ENCODE measurements around the gene L3MBTL1. TPM values are rescaled to one million over a fixed set of nuclear protein-coding genes. Genes with fewer than 3 reads are reported as not detected.
A peak's percentile ranks its signal among the peaks of the same experiment; 100 is the strongest.

The L3MBTL1 gene
- total and polyA plus RNA-seq, 4 experiments from 2014 or later, result 1.3 to 22.5 (median 9.9) TPM

DNA sequence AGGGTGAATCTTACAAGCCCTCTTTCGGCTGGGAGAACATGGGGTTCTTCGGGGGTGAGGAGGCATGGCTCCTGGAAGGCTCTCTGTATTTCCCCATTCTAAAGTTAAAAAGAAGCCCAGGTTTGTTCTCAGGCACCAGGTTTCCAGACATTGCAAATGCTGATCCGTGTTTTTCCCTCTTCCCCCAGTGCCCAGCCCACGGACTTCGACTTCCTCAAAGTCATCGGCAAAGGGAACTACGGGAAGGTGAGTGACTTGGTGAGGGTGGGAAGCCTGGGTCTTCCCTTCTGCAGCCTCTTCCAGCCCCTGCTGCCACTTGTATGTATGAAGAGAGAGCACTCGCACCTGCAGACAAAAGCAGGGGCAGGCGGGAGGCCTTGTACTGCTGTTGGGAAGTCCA, 60.0 kb downstream of the L3MBTL1 start:
- Mint-ChIP-seq H3K9me3 (no peaks in the 10 kb centered on the region), H3K4me3 (no peak overlapping the region), H3K36me3 (no peaks in the 10 kb centered on the region), H3K27me3 (no peaks in the 10 kb centered on the region), H3K27ac (peak overlapping the region in 1 of 7 donors; percentile 46), H3K4me1 (no peaks in the 10 kb centered on the region)
- intact Hi-C loops (cut with micrococcal nuclease), result no loop called here
- ChIA-PET CTCF (ENCODE audit: partially characterized antibody) (no interaction called here), POLR2A (ENCODE audit: partially characterized antibody) (no interaction called here)
- Histone ChIP-seq H3K4me1 (ENCODE audit: insufficient read depth, low read length) (no peaks in the 10 kb centered on the region), H3K9me3 (ENCODE audit: control insufficient read depth in 1 of 2, low read length in 2 of 2) (no peaks in the 10 kb centered on the region), H3K36me3 (ENCODE audit: insufficient read depth, low read length) (no peaks in the 10 kb centered on the region), H3K4me3 (ENCODE audit: low read length in 2 of 2) (no peak overlapping the region), H3K27ac (ENCODE audit: low read depth, low read length) (no peak overlapping the region), H3K27me3 (ENCODE audit: insufficient read depth, low read length) (no peaks in the 10 kb centered on the region)
- no peak for DNase-seq

DNA sequence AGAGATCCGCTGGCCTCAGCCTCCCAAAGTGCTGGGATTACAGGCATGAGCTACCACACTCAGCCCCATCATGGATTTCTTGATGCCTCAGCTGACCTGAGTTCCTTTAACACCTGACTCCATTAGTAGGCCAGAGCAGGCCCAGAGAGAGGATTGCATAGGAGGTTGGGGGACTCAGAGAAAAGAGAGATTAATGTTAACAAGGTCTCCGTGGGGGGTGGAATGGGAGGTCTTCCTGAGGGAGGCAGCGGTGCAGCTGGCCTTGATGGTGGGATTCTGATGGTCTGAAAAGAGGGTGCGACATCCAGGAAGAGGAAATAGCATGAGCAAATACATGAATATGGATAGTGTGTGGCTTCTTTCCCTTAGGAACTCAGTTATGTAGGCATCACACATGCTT, 61.2 kb downstream of the L3MBTL1 start:
- no peak overlapping the region for H3K27ac ChIP-seq (ENCODE audit: low read depth, low read length)
- no peak overlapping the region for H3K4me3 Mint-ChIP-seq

DNA sequence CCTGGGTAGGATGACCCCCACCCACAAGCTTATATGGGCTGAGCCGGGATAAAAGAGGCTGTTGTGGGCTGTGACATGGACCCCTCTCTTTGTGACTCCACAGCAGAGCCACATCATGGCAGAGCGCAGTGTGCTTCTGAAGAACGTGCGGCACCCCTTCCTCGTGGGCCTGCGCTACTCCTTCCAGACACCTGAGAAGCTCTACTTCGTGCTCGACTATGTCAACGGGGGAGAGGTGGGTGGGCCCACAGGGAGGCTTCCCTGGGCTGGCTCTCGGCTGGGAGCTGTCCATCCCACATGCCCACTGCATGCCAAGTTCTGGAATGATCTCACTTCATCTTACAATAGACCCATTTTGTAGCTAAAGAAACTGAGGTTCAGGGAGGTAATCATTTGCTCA, 61.8 kb downstream of the L3MBTL1 start:
- H3K4me1 Mint-ChIP-seq, result no peaks in the 10 kb centered on the region
- CTCF ChIA-PET (ENCODE audit: partially characterized antibody), result no interaction called here
- H3K36me3 Mint-ChIP-seq, result no peaks in the 10 kb centered on the region
- Histone ChIP-seq H3K4me1 (ENCODE audit: insufficient read depth, low read length) (no peaks in the 10 kb centered on the region), H3K36me3 (ENCODE audit: insufficient read depth, low read length) (no peaks in the 10 kb centered on the region), H3K9me3 (ENCODE audit: control insufficient read depth in 1 of 2, low read length in 2 of 2) (no peaks in the 10 kb centered on the region), H3K27ac (ENCODE audit: low read depth, low read length) (no peak overlapping the region), H3K27me3 (ENCODE audit: insufficient read depth, low read length) (no peaks in the 10 kb centered on the region), H3K4me3 (ENCODE audit: low read length in 2 of 2) (no peak overlapping the region)
- no peak for DNase-seq
- no peak overlapping the region for H3K27ac Mint-ChIP-seq
- H3K9me3 Mint-ChIP-seq, result no peaks in the 10 kb centered on the region
- no peak overlapping the region for H3K4me3 Mint-ChIP-seq
- intact Hi-C loops (cut with micrococcal nuclease), result no loop called here
- H3K27me3 Mint-ChIP-seq, result no peaks in the 10 kb centered on the region
- POLR2A ChIA-PET (ENCODE audit: partially characterized antibody), result no interaction called here

More for the DNA sequence above, 61.2 kb downstream of the L3MBTL1 start:
- Histone ChIP-seq H3K9me3 (ENCODE audit: control insufficient read depth in 1 of 2, low read length in 2 of 2) (no peaks in the 10 kb centered on the region), H3K27me3 (ENCODE audit: insufficient read depth, low read length) (no peaks in the 10 kb centered on the region), H3K36me3 (ENCODE audit: insufficient read depth, low read length) (no peaks in the 10 kb centered on the region), H3K4me3 (ENCODE audit: low read length in 2 of 2) (no peak overlapping the region), H3K4me1 (ENCODE audit: insufficient read depth, low read length) (no peaks in the 10 kb centered on the region)
- ChIA-PET POLR2A (ENCODE audit: partially characterized antibody) (no interaction called here), CTCF (ENCODE audit: partially characterized antibody) (no interaction called here)
- Mint-ChIP-seq H3K36me3 (no peaks in the 10 kb centered on the region), H3K9me3 (no peaks in the 10 kb centered on the region), H3K27me3 (no peaks in the 10 kb centered on the region), H3K4me1 (no peaks in the 10 kb centered on the region), H3K27ac (no peak overlapping the region)
- intact Hi-C loops (cut with micrococcal nuclease), result no loop called here
- no peak for DNase-seq

DNA sequence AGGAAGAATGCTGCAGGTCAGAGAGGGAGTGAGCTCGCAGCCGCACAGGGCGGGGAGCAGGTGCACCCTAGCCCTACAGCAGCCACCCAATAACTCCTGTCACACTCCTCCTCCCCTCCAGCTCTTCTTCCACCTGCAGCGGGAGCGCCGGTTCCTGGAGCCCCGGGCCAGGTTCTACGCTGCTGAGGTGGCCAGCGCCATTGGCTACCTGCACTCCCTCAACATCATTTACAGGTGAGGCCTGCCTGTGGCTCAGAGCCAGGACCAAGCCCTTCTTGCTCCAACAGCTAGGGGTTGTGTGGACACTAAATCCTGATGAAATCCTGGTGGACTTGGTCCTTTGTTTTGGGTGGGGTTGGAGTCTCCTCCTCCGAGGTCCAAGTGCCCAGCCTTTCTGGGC, 63.0 kb downstream of the L3MBTL1 start:
- H3K9me3 ChIP-seq (ENCODE audit: control insufficient read depth in 1 of 2, low read length in 2 of 2), result no peaks in the 10 kb centered on the region
- no peaks in the 10 kb centered on the region for H3K4me1 Mint-ChIP-seq
- H3K4me1 ChIP-seq (ENCODE audit: insufficient read depth, low read length), result no peaks in the 10 kb centered on the region
- H3K4me3 Mint-ChIP-seq, result no peak overlapping the region
- H3K27me3 ChIP-seq (ENCODE audit: insufficient read depth, low read length), result no peaks in the 10 kb centered on the region
- ChIA-PET POLR2A (ENCODE audit: partially characterized antibody) (no interaction called here), CTCF (ENCODE audit: partially characterized antibody) (no interaction called here)
- H3K27ac Mint-ChIP-seq, result no peak overlapping the region
- intact Hi-C loops (cut with micrococcal nuclease), result no loop called here
- no peaks in the 10 kb centered on the region for H3K36me3 ChIP-seq (ENCODE audit: insufficient read depth, low read length)
- H3K4me3 ChIP-seq (ENCODE audit: low read length in 2 of 2), result no peak overlapping the region
- no peak for DNase-seq
- no peak overlapping the region for H3K27ac ChIP-seq (ENCODE audit: low read depth, low read length)
- no peaks in the 10 kb centered on the region for H3K9me3 Mint-ChIP-seq
- H3K36me3 Mint-ChIP-seq, result no peaks in the 10 kb centered on the region
- no peaks in the 10 kb centered on the region for H3K27me3 Mint-ChIP-seq

DNA sequence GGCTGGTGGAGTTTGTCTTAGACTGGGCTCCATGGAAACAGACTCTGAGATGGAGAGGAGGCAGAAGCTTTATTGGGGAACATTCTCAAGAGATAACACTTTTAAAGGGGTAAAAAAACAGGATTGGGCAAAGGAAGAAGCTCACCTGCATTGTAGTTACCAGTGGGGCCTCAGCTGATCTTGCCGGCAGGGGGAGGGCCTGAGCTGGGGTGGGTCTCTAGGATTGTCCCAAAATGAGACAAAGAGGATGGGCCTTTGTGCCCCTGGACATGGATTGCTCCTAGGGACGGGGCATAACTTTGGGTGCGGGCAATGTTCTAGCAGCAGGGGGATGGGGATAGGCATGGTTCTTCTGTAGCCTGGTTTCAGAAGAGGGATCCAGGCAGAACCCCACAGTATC, 63.8 kb downstream of the L3MBTL1 start:
- Mint-ChIP-seq H3K4me3 (no peak overlapping the region), H3K36me3 (no peaks in the 10 kb centered on the region), H3K4me1 (no peaks in the 10 kb centered on the region), H3K27me3 (no peaks in the 10 kb centered on the region), H3K9me3 (no peaks in the 10 kb centered on the region), H3K27ac (no peak overlapping the region)
- CTCF ChIA-PET (ENCODE audit: partially characterized antibody), result no interaction called here
- DNase-seq, result no peak
- Histone ChIP-seq H3K36me3 (ENCODE audit: insufficient read depth, low read length) (no peaks in the 10 kb centered on the region), H3K4me3 (ENCODE audit: low read length in 2 of 2) (no peak overlapping the region), H3K27me3 (ENCODE audit: insufficient read depth, low read length) (no peaks in the 10 kb centered on the region), H3K9me3 (ENCODE audit: control insufficient read depth in 1 of 2, low read length in 2 of 2) (no peaks in the 10 kb centered on the region), H3K27ac (ENCODE audit: low read depth, low read length) (no peak overlapping the region), H3K4me1 (ENCODE audit: insufficient read depth, low read length) (no peaks in the 10 kb centered on the region)
- intact Hi-C loops (cut with micrococcal nuclease), result no loop called here
- POLR2A ChIA-PET (ENCODE audit: partially characterized antibody), result no interaction called here

DNA sequence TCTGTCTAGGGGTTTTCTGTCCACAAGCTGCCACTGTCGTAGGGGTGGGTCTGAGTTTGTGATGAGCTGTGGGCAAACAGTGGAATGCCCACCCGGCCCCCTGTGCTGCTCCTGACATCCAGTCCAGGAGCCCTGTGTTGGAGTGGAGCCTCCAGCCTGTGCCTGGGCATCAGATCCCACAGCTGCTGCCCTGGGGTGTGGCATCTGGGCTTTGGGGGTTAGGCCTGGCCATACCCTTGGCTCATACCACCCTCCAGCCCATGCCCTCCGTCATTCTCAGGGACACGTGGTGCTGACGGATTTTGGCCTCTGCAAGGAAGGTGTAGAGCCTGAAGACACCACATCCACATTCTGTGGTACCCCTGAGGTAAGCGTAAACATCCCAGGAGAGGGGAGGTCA, 64.3 kb downstream of the L3MBTL1 start:
- H3K4me1 ChIP-seq (ENCODE audit: insufficient read depth, low read length), result no peaks in the 10 kb centered on the region
- POLR2A ChIA-PET (ENCODE audit: partially characterized antibody), result no interaction called here
- no peak overlapping the region for H3K4me3 ChIP-seq (ENCODE audit: low read length in 2 of 2)
- intact Hi-C loops (cut with micrococcal nuclease), result no loop called here
- CTCF ChIA-PET (ENCODE audit: partially characterized antibody), result no interaction called here
- no peaks in the 10 kb centered on the region for H3K27me3 ChIP-seq (ENCODE audit: insufficient read depth, low read length)
- Mint-ChIP-seq H3K27me3 (no peaks in the 10 kb centered on the region), H3K36me3 (no peaks in the 10 kb centered on the region), H3K4me3 (no peak overlapping the region), H3K4me1 (no peaks in the 10 kb centered on the region), H3K27ac (no peak overlapping the region), H3K9me3 (no peaks in the 10 kb centered on the region)
- no peak for DNase-seq
- H3K9me3 ChIP-seq (ENCODE audit: control insufficient read depth in 1 of 2, low read length in 2 of 2), result no peaks in the 10 kb centered on the region
- no peaks in the 10 kb centered on the region for H3K36me3 ChIP-seq (ENCODE audit: insufficient read depth, low read length)
- no peak overlapping the region for H3K27ac ChIP-seq (ENCODE audit: low read depth, low read length)

DNA sequence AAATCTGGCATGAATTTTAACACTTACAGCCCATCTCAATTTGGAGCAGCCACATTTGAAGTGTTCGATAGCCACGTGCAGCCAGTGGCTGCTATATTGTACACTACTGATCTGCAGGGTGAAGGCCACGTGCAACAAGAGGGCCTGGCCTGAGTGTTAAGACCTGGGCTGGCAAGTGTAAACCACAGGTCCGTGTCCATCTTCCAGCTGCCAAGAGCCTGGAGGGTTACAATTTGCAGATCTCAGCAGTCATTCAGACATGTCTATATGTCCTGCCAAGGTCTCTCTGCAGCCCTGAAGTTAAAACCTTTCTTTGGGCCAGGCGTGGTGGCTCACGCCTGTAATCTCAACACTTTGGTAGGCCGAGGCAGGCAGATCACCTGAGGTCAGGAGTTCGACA, 65.4 kb downstream of the L3MBTL1 start:
- CTCF ChIA-PET (ENCODE audit: partially characterized antibody), result no interaction called here
- no peaks in the 10 kb centered on the region for H3K9me3 ChIP-seq (ENCODE audit: control insufficient read depth in 1 of 2, low read length in 2 of 2)
- Mint-ChIP-seq H3K27ac (no peak overlapping the region), H3K4me3 (no peak overlapping the region), H3K36me3 (no peaks in the 10 kb centered on the region), H3K9me3 (no peaks in the 10 kb centered on the region), H3K27me3 (no peaks in the 10 kb centered on the region), H3K4me1 (no peaks in the 10 kb centered on the region)
- no peak overlapping the region for H3K27ac ChIP-seq (ENCODE audit: low read depth, low read length)
- intact Hi-C loops (cut with micrococcal nuclease), result no loop called here
- DNase-seq, result no peak
- no peaks in the 10 kb centered on the region for H3K36me3 ChIP-seq (ENCODE audit: insufficient read depth, low read length)
- H3K27me3 ChIP-seq (ENCODE audit: insufficient read depth, low read length), result no peaks in the 10 kb centered on the region
- POLR2A ChIA-PET (ENCODE audit: partially characterized antibody), result no interaction called here
- no peaks in the 10 kb centered on the region for H3K4me1 ChIP-seq (ENCODE audit: insufficient read depth, low read length)
- H3K4me3 ChIP-seq (ENCODE audit: low read length in 2 of 2), result no peak overlapping the region

DNA sequence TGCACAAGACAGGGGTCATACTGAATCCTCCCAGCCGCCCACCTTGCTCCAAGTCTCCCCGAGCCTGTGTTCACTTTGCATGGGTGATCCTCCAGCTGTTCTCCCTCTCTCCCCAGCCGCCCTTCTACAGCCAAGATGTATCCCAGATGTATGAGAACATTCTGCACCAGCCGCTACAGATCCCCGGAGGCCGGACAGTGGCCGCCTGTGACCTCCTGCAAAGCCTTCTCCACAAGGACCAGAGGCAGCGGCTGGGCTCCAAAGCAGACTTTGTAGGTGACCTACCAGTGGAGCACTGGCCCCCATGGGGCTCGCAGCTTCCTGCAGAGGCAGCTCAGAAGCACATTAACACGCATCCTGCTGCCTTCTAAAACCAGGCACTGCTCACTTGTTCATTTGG, 68.6 kb downstream of the L3MBTL1 start:
- CTCF ChIA-PET (ENCODE audit: partially characterized antibody), result no interaction called here
- Mint-ChIP-seq H3K27ac (peak overlapping the region in 1 of 7 donors; percentile 75), H3K4me1 (no peaks in the 10 kb centered on the region), H3K27me3 (no peaks in the 10 kb centered on the region), H3K9me3 (no peaks in the 10 kb centered on the region), H3K4me3 (no peak overlapping the region), H3K36me3 (no peaks in the 10 kb centered on the region)
- DNase-seq, result no peak
- H3K36me3 ChIP-seq (ENCODE audit: insufficient read depth, low read length), result no peaks in the 10 kb centered on the region
- POLR2A ChIA-PET (ENCODE audit: partially characterized antibody), result no interaction called here
- no peaks in the 10 kb centered on the region for H3K27me3 ChIP-seq (ENCODE audit: insufficient read depth, low read length)
- no peak overlapping the region for H3K27ac ChIP-seq (ENCODE audit: low read depth, low read length)
- intact Hi-C loops (cut with micrococcal nuclease), result no loop called here
- no peak overlapping the region for H3K4me3 ChIP-seq (ENCODE audit: low read length in 2 of 2)
- H3K4me1 ChIP-seq (ENCODE audit: insufficient read depth, low read length), result no peaks in the 10 kb centered on the region
- no peaks in the 10 kb centered on the region for H3K9me3 ChIP-seq (ENCODE audit: control insufficient read depth in 1 of 2, low read length in 2 of 2)
